Measurements from ENCODE around the gene SALL1.

Gene SALL1

GRCh38 chr16:51141106-51141505 lies 10.0 kb downstream of the SALL1 start:
- no peak for DNase-seq (ENCODE audit: low read depth)

- DNase-seq (ENCODE audit: low read depth), result no peak
These were observed 11.0 kb downstream of the SALL1 start for GRCh38 chr16:51140112-51140511.

- no peak for DNase-seq (ENCODE audit: low read depth)
These were observed 11.5 kb downstream of the SALL1 start for GRCh38 chr16:51139568-51139967.

GRCh38 chr16:51138178-51138577 lies 12.9 kb downstream of the SALL1 start:
- DNase-seq (ENCODE audit: low read depth), result no peak

- no peak for DNase-seq (ENCODE audit: low read depth)
These were observed 14.0 kb downstream of the SALL1 start for GRCh38 chr16:51137097-51137496.

GRCh38 chr16:51134876-51135275 lies 16.2 kb downstream of the SALL1 start:
- DNase-seq (ENCODE audit: low read depth), result no peak

- no peak for DNase-seq (ENCODE audit: low read depth)
These were observed 16.7 kb downstream of the SALL1 start for GRCh38 chr16:51134269-51134812.

GRCh38 chr16:51133688-51134087 lies 17.4 kb downstream of the SALL1 start:
- no peak for DNase-seq (ENCODE audit: low read depth)

- DNase-seq (ENCODE audit: low read depth), result no peak
These were observed 17.9 kb downstream of the SALL1 start for GRCh38 chr16:51133183-51133582.

- no peak for DNase-seq (ENCODE audit: low read depth)
These were observed 18.5 kb downstream of the SALL1 start for GRCh38 chr16:51132490-51133115.

- DNase-seq (ENCODE audit: low read depth), result no peak
These were observed 19.5 kb downstream of the SALL1 start for GRCh38 chr16:51131619-51132018.

GRCh38 chr16:51129105-51129504 lies 22.0 kb downstream of the SALL1 start:
- DNase-seq (ENCODE audit: low read depth), result no peak

GRCh38 chr16:51125992-51126391 lies 25.1 kb downstream of the SALL1 start:
- DNase-seq (ENCODE audit: low read depth), result no peak

GRCh38 chr16:51124896-51125295 lies 26.2 kb downstream of the SALL1 start:
- DNase-seq (ENCODE audit: low read depth), result no peak

- no peak for DNase-seq (ENCODE audit: low read depth)
These were observed 29.2 kb downstream of the SALL1 start for GRCh38 chr16:51121850-51122249.

- no peak for DNase-seq (ENCODE audit: low read depth)
These were observed 30.2 kb downstream of the SALL1 start for GRCh38 chr16:51120730-51121347.

- DNase-seq (ENCODE audit: low read depth), result no peak
These were observed 30.9 kb downstream of the SALL1 start for GRCh38 chr16:51119973-51120729.

- no peak for DNase-seq (ENCODE audit: low read depth)
These were observed 31.5 kb downstream of the SALL1 start for GRCh38 chr16:51119556-51119955.

GRCh38 chr16:51116353-51116752 lies 34.7 kb downstream of the SALL1 start:
- DNase-seq (ENCODE audit: low read depth), result no peak

- no peak for DNase-seq (ENCODE audit: low read depth)
These were observed 36.7 kb downstream of the SALL1 start for GRCh38 chr16:51114382-51114781.

- DNase-seq (ENCODE audit: low read depth), result no peak
These were observed 37.6 kb downstream of the SALL1 start for GRCh38 chr16:51113236-51114125.

GRCh38 chr16:51112323-51112722 lies 38.7 kb downstream of the SALL1 start:
- no peak for DNase-seq (ENCODE audit: low read depth)
